Naive thymus-derived CD4-positive, alpha-beta T cell (primary cell): ENCODE measurements around the gene INSL3. TPM values are rescaled to one million over a fixed set of nuclear protein-coding genes. Genes with fewer than 3 reads are reported as not detected.
A peak's percentile ranks its signal among the peaks of the same experiment; 100 is the strongest.

ENCODE experiments used
- ATAC-seq: fragments of 150-1000 bp; cut with Tn5 transposase; 2 replicates; pipeline ENCODE4 v1.10.0; 2021; ENCODE audit warnings: mild to moderate bottlenecking, moderate library complexity
- CTCF ChIA-PET: fragments of 350-600 bp; sonication (Branson Sonifier 250); formaldehyde crosslinking; loops from one replicate; lab custom pipeline; 2021; ENCODE audit warnings: antibody characterized with exemption; lab: Charles Lee
- POLR2A ChIA-PET: fragments of 350-600 bp; sonication (Branson Sonifier 250); formaldehyde crosslinking; loops from one replicate; lab custom pipeline; 2021; ENCODE audit warnings: antibody characterized with exemption, inconsistent platforms; lab: Charles Lee
- DNase-seq, 9 donors: peaks; one replicate each; pipeline versions ENCODE4 v3.0.0 to v3.0.0-alpha.2; 2020 to 2022; ENCODE audit warnings: mixed read lengths in 1 of 9
- H3K27ac ChIP-seq: one replicate; pipeline ENCODE4 v1.7.0; 2013; ENCODE audit warnings: mild to moderate bottlenecking, low read depth, low read length, moderate library complexity
- H3K27me3 ChIP-seq, 2 donors: one replicate each; pipeline ENCODE4 v1.7.0; 2013; ENCODE audit warnings: low read length in 2 of 2, mild to moderate bottlenecking in 2 of 2, moderate library complexity in 2 of 2; ENCODE audit not compliant: control insufficient read depth in 2 of 2, insufficient read depth in 2 of 2
- H3K36me3 ChIP-seq, 3 experiments: 1 replicate in 2 of 3; 2 replicates in 1 of 3; pipeline ENCODE4 v1.7.0; 2013; ENCODE audit warnings: low read length in 3 of 3, mild to moderate bottlenecking in 3 of 3, moderate library complexity in 1 of 3; ENCODE audit not compliant: insufficient read depth in 3 of 3, control insufficient read depth in 2 of 3
- H3K4me1 ChIP-seq, 2 donors: one replicate each; pipeline ENCODE4 v1.7.0; 2013; ENCODE audit warnings: low read length in 2 of 2, mild to moderate bottlenecking in 2 of 2, moderate library complexity in 1 of 2; ENCODE audit not compliant: control insufficient read depth in 2 of 2, insufficient read depth in 2 of 2
- H3K4me3 ChIP-seq: 2 replicates; pipeline ENCODE4 v1.7.0; 2013; ENCODE audit warnings: mild to moderate bottlenecking, low read length
- H3K9me3 ChIP-seq, 3 experiments: 1 replicate in 2 of 3; 2 replicates in 1 of 3; pipeline ENCODE4 v1.7.0; 2013; ENCODE audit warnings: low read length in 3 of 3; ENCODE audit not compliant: control insufficient read depth in 2 of 3
- H3K27ac Mint-ChIP-seq, 9 donors: one replicate each; pipeline ENCODE4 v1.8.0; 2020 to 2022; ENCODE audit warnings: mixed read lengths in 9 of 9, mild to moderate bottlenecking in 8 of 9, moderate library complexity in 5 of 9, inconsistent platforms in 2 of 9
- H3K27me3 Mint-ChIP-seq, 5 donors: one replicate each; pipeline ENCODE4 v1.8.0; 2021 to 2022; ENCODE audit warnings: mixed read lengths in 5 of 5, mild to moderate bottlenecking in 1 of 5
- H3K36me3 Mint-ChIP-seq, 5 donors: one replicate each; pipeline ENCODE4 v1.8.0; 2020 to 2022; ENCODE audit warnings: mixed read lengths in 5 of 5, mild to moderate bottlenecking in 3 of 5, inconsistent platforms in 1 of 5
- H3K4me1 Mint-ChIP-seq, 7 donors: one replicate each; pipeline ENCODE4 v1.8.0; 2020 to 2022; ENCODE audit warnings: mixed read lengths in 7 of 7, mild to moderate bottlenecking in 3 of 7, inconsistent platforms in 1 of 7
- H3K4me3 Mint-ChIP-seq, 10 donors: one replicate each; pipeline ENCODE4 v1.8.0; 2020 to 2022; ENCODE audit warnings: mild to moderate bottlenecking in 10 of 10, mixed read lengths in 10 of 10, moderate library complexity in 6 of 10, inconsistent platforms in 2 of 10
- H3K9me3 Mint-ChIP-seq, 11 donors: one replicate each; pipeline ENCODE4 v1.8.0; 2020 to 2022; ENCODE audit warnings: mixed read lengths in 11 of 11, mild to moderate bottlenecking in 4 of 11, inconsistent platforms in 1 of 11, moderate library complexity in 1 of 11
- intact Hi-C, 2 donors: fragments of 100-400 bp; cut with micrococcal nuclease; formaldehyde crosslinking; loops; one replicate each; pipeline ENCODE4 v1.15.1; 2023
- polyA plus RNA-seq, 2 donors: library from polyadenylated mRNA; unstranded; fragments of 300-500 nt; fragmentation: Illumina TruSeq; gene quantifications; one replicate each; pipeline ENCODE4 v1.2.3, GENCODE V29; 2021
- total RNA-seq, 6 experiments: library from RNA in 5 of 6; stranded (reverse) in 5 of 6; gene quantifications; 1 replicate in 5 of 6; 2 replicates in 1 of 6; pipeline ENCODE4 v1.2.3 and lab custom pipeline; 2021 to 2026

The INSL3 gene
- total and polyA plus RNA-seq, 7 experiments from 2014 or later: 2.0 to 11.1 (median 6.2) TPM

DNA sequence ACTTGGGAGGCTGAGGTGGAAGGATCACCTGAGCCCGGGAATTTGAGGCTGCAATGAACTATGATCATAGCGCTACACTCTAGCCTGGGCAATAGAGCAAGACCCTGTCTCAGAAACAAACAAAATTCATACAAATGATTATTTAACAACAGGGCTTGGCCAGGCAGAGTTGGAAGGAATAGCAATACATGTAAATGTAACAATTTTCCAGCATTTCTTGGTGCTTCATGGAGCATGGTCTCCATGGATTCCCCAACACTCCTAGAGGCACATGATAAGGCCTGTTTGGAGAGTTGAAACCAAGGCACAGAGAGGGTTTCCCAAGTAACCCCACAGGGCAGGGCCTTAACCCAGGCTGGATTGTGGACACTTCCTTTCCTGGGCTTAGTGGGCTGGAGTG lies 10.2 kb downstream of the INSL3 start:
- Mint-ChIP-seq H3K36me3 (peaks cover 0 to 4% (median 0%) of the 10 kb centered on the region in 5 donors), H3K9me3 (no peaks in the 10 kb centered on the region), H3K27me3 (peaks cover 0 to 8% (median 0%) of the 10 kb centered on the region in 5 donors), H3K4me3 (no peak overlapping the region), H3K4me1 (peaks cover 0 to 25% (median 12%) of the 10 kb centered on the region in 7 donors), H3K27ac (no peak overlapping the region)
- intact Hi-C loops: no loop called here
- peaks cover 0 to under 1% (median 0%) of the 10 kb centered on the region in 3 experiments for H3K36me3 ChIP-seq
- H3K27ac ChIP-seq: no peak overlapping the region
- DNase-seq: no peak
- no peak for ATAC-seq
- H3K4me3 ChIP-seq: no peak overlapping the region
- ChIA-PET POLR2A (interaction anchor here (1.0 kb wide), 1 partner anchor 39 kb away, joined by 3 read pairs; no protein-coding TSS in a partner anchor), CTCF (no interaction called here)
- H3K9me3 ChIP-seq: no peaks in the 10 kb centered on the region
- H3K4me1 ChIP-seq: peaks cover 0 to 12% of the 10 kb centered on the region in 2 donors
- no peaks in the 10 kb centered on the region for H3K27me3 ChIP-seq

DNA sequence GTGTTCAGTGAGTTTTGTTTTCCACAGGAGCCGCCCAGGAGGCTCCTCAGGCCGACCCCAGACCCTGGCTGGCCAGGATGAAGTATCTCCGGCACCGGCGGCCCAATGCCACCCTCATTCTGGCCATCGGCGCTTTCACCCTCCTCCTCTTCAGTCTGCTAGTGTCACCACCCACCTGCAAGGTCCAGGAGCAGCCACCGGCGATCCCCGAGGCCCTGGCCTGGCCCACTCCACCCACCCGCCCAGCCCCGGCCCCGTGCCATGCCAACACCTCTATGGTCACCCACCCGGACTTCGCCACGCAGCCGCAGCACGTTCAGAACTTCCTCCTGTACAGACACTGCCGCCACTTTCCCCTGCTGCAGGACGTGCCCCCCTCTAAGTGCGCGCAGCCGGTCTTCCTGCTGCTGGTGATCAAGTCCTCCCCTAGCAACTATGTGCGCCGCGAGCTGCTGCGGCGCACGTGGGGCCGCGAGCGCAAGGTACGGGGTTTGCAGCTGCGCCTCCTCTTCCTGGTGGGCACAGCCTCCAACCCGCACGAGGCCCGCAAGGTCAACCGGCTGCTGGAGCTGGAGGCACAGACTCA lies 13.5 kb downstream of the INSL3 start:
- Mint-ChIP-seq H3K9me3 (peaks cover 0 to 2% (median 0%) of the 10 kb centered on the region in 11 donors), H3K27me3 (peaks cover 0 to 11% (median 0%) of the 10 kb centered on the region in 5 donors), H3K36me3 (peaks cover 0 to 8% (median 0%) of the 10 kb centered on the region in 5 donors), H3K4me1 (peaks cover 13 to 49% (median 37%) of the 10 kb centered on the region in 7 donors), H3K27ac (peak overlapping the region in 7 of 9 donors; percentile 15 to 85 (median 37)), H3K4me3 (peak overlapping the region in 9 of 10 donors; percentile 70 to 88 (median 81))
- ChIA-PET POLR2A (interaction anchor here (0.6 to 2.0 kb wide), 5 partner anchors 16 to 155 kb away, joined by 3 to 6 read pairs (median 4); partner anchors contain the start of gene JAK3), CTCF (no interaction called here)
- Histone ChIP-seq H3K4me3 (peak overlapping the region; percentile 2), H3K27me3 (no peaks in the 10 kb centered on the region), H3K36me3 (no peaks in the 10 kb centered on the region), H3K27ac (no peak overlapping the region), H3K4me1 (peaks cover 9 to 23% of the 10 kb centered on the region in 2 donors), H3K9me3 (no peaks in the 10 kb centered on the region)
- ATAC-seq: peak; percentile 55
- DNase-seq: peak in 3 of 9 donors; percentile 20 to 34 (median 23)
- intact Hi-C loops: no loop called here

DNA sequence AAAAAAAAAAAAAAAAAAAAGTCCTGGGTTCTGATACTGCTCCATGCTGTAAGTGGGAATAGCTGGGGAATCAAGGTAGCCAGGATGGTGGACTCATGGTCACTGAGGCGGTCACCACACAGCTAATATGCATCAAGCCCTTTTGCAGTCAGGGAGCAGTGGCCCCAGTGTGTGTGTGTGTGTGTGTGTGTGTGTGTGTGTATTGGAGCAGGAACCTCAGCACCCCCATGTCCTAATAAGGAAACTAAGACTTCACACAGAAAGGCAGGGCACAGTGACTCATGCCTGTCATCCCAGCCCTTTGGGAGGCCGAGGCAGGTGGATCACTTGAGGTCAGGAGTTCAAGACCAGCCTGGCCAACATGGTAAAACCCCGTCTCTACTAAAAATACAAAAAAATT lies 14.4 kb downstream of the INSL3 start:
- H3K4me3 ChIP-seq: no peak overlapping the region
- no peaks in the 10 kb centered on the region for H3K27me3 ChIP-seq
- peak overlapping the region in 9 of 10 donors; percentile 6 to 88 (median 70) for H3K4me3 Mint-ChIP-seq
- no peak overlapping the region for H3K27ac ChIP-seq
- peaks cover 0 to 8% (median 0%) of the 10 kb centered on the region in 5 donors for H3K36me3 Mint-ChIP-seq
- ChIA-PET POLR2A (interaction anchor here (0.7 to 2.0 kb wide), 3 partner anchors 12 to 154 kb away, joined by 4 to 5 read pairs (median 4); partner anchors contain the start of gene B3GNT3), CTCF (interaction anchor here (1.1 kb wide), 1 partner anchor 48 kb away, joined by 4 read pairs; no protein-coding TSS in a partner anchor)
- peaks cover 15 to 32% of the 10 kb centered on the region in 2 donors for H3K4me1 ChIP-seq
- no peaks in the 10 kb centered on the region for H3K9me3 ChIP-seq
- peaks cover 0 to 14% (median 0%) of the 10 kb centered on the region in 5 donors for H3K27me3 Mint-ChIP-seq
- H3K27ac Mint-ChIP-seq: peak overlapping the region in 2 of 9 donors; percentile 60 to 86
- DNase-seq (no peak), ATAC-seq (no peak)
- H3K9me3 Mint-ChIP-seq: peaks cover 0 to 2% (median 0%) of the 10 kb centered on the region in 11 donors
- H3K4me1 Mint-ChIP-seq: peaks cover 19 to 55% (median 42%) of the 10 kb centered on the region in 7 donors
- no peaks in the 10 kb centered on the region for H3K36me3 ChIP-seq
- intact Hi-C loops: no loop called here

DNA sequence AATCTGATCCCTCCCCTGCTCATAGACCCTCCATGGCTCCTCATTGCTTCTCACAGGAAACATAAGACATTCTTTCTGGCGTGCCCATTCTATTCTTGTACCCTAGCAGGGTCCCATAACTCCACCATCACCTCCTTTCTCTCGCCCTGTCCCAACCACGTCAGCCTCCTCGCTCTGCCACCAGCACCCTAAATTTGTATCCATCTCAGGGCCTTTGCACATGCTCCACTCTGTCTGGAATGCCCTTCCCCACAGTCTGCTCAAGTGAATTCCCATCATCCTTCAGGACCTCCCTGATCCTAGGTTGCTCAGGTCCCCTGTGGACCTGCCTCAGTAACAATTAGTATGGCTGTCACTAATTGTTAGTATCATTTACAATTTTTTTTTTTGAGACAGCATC lies 15.9 kb downstream of the INSL3 start:
- POLR2A ChIA-PET: interaction anchor here (1.2 to 4.6 kb wide), 3 partner anchors 10 to 46 kb away, joined by 3 to 41 read pairs (median 11); partner anchors contain the start of gene B3GNT3
- Histone ChIP-seq H3K4me1 (peaks cover 15 to 34% of the 10 kb centered on the region in 2 donors), H3K27me3 (no peaks in the 10 kb centered on the region), H3K9me3 (no peaks in the 10 kb centered on the region), H3K36me3 (no peaks in the 10 kb centered on the region), H3K27ac (no peak overlapping the region), H3K4me3 (no peak overlapping the region)
- CTCF ChIA-PET: interaction anchor here (0.6 kb wide), 1 partner anchor 22 kb away, joined by 3 read pairs; no protein-coding TSS in a partner anchor
- H3K27me3 Mint-ChIP-seq: peaks cover 0 to 14% (median 0%) of the 10 kb centered on the region in 5 donors
- peak overlapping the region in 7 of 10 donors; percentile 3 to 71 (median 23) for H3K4me3 Mint-ChIP-seq
- ATAC-seq: no peak
- peak overlapping the region in 8 of 9 donors; percentile 3 to 82 (median 64) for H3K27ac Mint-ChIP-seq
- no peak for DNase-seq
- peaks cover 19 to 56% (median 42%) of the 10 kb centered on the region in 7 donors for H3K4me1 Mint-ChIP-seq
- H3K36me3 Mint-ChIP-seq: peaks cover 0 to 8% (median 0%) of the 10 kb centered on the region in 5 donors
- H3K9me3 Mint-ChIP-seq: peaks cover 0 to 2% (median 0%) of the 10 kb centered on the region in 11 donors
- intact Hi-C loops: no loop called here

DNA sequence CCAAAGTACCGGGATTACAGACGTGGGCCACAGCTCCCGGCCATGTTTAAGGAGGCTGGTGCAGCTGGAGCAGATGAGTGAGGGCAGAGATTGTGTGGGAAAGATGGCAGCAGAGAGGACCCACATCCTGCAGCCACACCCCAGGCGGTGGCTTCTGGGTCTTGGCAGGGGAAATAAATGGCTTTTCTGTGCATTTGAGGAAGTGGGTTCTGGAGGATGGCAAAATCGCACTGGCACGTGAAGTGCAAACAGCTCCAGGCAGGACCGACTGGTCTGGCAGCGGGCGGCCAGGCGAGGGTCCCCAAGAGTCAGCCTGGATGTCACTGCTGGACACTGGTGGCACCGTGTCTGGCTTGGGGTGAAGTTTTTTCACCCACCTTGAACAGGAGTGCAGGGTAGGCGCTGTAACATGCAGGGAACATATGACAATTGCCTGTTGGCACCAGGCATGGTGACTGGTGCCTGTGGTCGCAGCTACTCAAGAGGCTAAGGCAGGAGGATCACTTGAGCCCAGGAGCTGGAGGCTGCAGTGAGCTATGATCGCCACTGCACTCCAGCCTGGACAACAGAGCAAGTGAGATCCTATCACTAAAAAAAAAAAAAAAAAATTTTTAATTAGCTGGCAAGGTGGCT lies 17.9 kb downstream of the INSL3 start:
- Mint-ChIP-seq H3K27me3 (peaks cover 0 to 12% (median 0%) of the 10 kb centered on the region in 5 donors), H3K4me3 (peak overlapping the region; percentile 75 to 88 (median 82)), H3K36me3 (peaks cover 0 to 8% (median 0%) of the 10 kb centered on the region in 5 donors), H3K27ac (peak overlapping the region; percentile 76 to 97 (median 88)), H3K9me3 (peaks cover 0 to 2% (median 0%) of the 10 kb centered on the region in 11 donors), H3K4me1 (peaks cover 19 to 55% (median 40%) of the 10 kb centered on the region in 7 donors)
- peak in 6 of 9 donors; percentile 60 to 72 (median 69) for DNase-seq
- no peaks in the 10 kb centered on the region for H3K9me3 ChIP-seq
- ChIA-PET CTCF (interaction anchor here (0.6 to 1.5 kb wide), 7 partner anchors 11 to 421 kb away, joined by 3 to 5 read pairs (median 3); no protein-coding TSS in a partner anchor), POLR2A (interaction anchor here (0.6 to 4.6 kb wide), 15 partner anchors 8 to 1389 kb away, joined by 3 to 41 read pairs (median 4); partner anchors contain the start of genes B3GNT3, CCDC124, JAK3 and MAP1S)
- H3K4me1 ChIP-seq: peaks cover 15 to 34% of the 10 kb centered on the region in 2 donors
- no peaks in the 10 kb centered on the region for H3K36me3 ChIP-seq
- H3K27ac ChIP-seq: peak overlapping the region; percentile 25
- no peaks in the 10 kb centered on the region for H3K27me3 ChIP-seq
- ATAC-seq: peak; percentile 77
- H3K4me3 ChIP-seq: peak overlapping the region; percentile 38
- intact Hi-C loops: loop anchor here in 1 of 2 donors (1.0 kb wide), 1 partner anchor 45 kb away; no protein-coding TSS in a partner anchor
